ENCODE measurements around the gene ZNF816.
A peak's percentile ranks its signal among the peaks of the same experiment; 100 is the strongest.
"Not testable (repeated sequence)": the region's sequence is repeated elsewhere in the genome, so short reads cannot be mapped to it uniquely, and the experiment has no call there.

Gene ZNF816

DNA sequence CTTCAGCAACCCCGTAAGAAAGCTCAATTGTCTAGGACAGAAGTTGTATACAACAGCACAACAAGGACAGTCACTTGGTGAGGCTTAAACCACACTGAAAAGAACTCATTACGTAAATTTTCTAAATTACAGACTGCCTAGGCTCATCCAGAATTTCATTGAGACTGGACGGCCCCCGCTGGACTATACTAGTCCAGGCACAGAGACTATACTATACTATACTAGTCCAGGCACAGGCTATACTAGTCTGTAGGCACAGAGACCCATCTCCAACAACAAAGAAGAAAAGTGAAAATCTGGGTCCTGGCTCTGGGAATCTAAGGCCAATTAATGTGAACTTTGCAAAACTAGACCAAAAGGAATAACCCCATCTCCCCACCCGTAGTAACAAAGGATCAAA lies 700 bp downstream of the ZNF816 start:
- no peak for DNase-seq (ENCODE audit: extremely low read depth in 1 of 2, low read depth in 1 of 2)

DNA sequence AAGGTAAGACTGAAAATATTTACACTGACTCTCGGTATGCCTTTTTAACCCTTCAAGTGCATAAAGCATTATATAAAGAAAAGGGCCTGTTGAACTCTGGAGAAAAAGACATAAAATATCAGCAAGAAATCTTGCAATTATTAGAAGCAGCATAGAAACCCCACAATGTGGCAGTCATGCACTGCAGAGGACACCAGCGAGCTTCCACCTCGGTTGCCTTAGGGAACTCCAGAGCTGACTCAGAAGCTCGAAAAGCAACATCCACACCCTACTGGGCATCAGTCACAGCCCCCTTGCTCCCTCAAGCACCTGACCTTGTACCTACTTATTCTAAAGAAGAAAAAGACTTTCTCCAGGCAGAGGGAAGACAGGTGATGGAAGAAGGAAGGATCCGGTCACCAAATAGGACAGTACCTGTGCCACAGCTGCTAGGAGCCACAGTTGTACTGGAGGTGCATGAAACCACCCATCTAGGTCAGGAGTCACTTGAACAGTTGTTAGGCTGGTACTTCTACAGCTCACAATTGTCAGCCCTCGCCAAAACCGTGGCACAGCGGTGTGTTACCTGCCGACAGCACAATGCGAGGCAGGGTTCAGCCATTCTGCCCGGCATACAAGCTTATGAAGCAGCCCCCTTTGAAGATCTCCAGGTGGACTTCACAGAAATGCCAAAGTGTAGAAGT lies 2.9 kb downstream of the ZNF816 start:
- no peak for DNase-seq (ENCODE audit: extremely low read depth in 1 of 2, low read depth in 1 of 2)

DNA sequence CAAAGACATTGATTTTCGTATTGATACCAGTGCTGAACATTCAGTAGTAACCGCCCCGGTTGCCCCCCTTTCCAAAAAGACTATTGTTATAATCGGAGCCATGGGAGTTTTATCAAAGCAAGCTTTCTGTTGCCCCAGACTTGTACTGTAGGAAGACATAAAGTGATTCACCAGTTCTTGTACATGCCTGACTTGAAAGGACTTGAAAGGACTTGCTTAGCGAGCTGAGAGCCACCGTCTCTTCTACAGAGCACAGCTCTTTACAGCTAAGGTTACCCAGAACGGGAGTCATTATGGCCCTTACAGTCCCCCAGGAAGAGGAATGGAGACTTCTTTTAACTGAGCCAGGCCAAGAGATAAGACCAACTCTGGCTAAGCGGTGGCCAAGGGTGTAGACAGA lies 5.1 kb downstream of the ZNF816 start:
- DNase-seq (ENCODE audit: extremely low read depth in 1 of 2, low read depth in 1 of 2), result no peak

DNA sequence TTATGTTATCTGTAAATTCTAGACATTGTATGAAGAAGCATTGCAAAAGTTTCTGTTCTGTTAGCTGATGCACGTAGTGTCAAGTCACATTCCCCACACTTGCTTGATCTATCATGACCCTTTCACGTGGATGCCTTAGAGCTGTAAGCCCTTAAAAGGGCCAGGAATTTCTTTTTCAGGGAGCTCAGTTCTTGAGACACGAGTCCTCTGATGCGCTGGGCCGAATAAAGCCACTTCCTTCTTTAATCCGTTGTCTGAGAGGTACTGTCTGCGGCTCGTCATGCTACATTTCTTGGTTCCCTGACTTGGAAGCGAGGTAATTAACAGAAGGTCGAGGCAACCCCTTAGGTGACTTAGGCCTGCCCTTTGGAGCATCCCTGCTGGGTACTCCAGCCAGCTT lies 5.8 kb downstream of the ZNF816 start:
- no peak for DNase-seq (ENCODE audit: extremely low read depth in 1 of 2, low read depth in 1 of 2)

DNA sequence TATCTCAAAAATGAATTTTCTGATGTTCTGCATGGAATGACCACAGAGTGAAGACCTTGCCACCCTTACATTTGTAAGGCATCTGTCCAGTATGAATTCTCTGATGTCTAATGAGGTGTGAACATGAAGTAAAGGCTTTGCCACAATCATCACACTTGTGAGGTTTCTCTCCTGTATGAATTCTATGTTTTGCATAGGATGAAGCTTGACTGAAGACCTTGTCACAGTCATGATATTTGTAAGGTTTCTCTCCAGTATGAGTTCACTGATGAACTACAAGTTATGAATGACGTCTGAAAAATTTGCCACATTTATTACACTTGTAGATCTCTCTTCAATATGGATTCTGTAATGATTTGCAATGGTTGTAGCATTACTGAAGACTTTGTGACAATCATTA lies 13.3 kb downstream of the ZNF816 start:
- no peak for DNase-seq (ENCODE audit: extremely low read depth in 1 of 2, low read depth in 1 of 2)

- no peak for DNase-seq (ENCODE audit: extremely low read depth in 1 of 2, low read depth in 1 of 2)
Observed at GRCh38 chr19:52948025-52948770, 14.5 kb downstream of the ZNF816 start.

DNA sequence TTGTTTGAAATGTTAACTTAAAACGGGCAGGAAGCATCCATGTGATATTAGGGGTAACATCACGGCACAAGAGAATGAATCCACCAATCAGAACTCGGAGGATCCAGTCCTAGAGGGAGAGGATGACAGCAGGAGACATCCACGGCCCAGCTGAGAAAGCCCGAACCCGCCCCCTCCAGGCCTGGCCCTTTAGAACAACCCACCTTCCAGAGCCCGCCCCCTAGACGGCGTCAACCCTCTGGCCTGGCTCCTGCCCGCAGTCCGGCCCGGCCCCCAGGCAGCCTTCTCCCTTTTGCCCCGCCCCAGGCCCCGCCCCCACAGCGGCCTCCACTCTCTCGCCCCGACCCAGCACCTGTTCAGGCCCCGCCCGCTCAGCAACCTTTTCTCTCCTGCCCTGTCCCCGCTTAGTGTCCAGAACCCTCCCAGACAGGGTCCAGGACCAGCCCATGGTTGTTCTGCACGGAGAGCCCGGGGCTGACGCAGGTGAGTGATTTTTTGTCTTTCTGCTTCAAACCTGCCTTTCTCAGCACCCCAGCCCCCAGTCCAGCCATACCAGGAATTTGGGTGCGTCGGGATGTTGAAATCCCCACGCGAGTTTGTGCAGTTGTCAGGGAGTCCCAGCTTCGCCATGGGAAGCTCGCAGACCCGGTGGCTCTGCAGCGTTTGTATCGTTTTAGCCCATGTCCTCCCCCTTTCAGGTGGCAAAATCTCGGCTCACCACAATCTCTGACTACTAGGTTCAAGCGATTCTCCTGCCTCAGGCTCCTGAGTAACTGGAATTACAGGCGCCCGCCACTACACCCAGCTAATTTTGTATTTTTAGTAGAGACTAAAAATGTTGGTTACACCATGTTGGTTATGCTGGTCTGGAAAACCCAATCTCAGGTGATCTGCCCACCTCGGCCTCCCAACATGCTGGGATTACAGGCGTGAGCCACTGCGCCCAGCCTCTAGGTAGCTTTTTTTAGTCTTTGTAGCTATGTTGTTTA lies 16.1 kb downstream of the ZNF816 start:
- no peak for DNase-seq (ENCODE audit: extremely low read depth in 1 of 2, low read depth in 1 of 2)

- no peak for DNase-seq (ENCODE audit: extremely low read depth in 1 of 2, low read depth in 1 of 2)
Observed at GRCh38 chr19:52945652-52946321, 16.9 kb downstream of the ZNF816 start.

DNA sequence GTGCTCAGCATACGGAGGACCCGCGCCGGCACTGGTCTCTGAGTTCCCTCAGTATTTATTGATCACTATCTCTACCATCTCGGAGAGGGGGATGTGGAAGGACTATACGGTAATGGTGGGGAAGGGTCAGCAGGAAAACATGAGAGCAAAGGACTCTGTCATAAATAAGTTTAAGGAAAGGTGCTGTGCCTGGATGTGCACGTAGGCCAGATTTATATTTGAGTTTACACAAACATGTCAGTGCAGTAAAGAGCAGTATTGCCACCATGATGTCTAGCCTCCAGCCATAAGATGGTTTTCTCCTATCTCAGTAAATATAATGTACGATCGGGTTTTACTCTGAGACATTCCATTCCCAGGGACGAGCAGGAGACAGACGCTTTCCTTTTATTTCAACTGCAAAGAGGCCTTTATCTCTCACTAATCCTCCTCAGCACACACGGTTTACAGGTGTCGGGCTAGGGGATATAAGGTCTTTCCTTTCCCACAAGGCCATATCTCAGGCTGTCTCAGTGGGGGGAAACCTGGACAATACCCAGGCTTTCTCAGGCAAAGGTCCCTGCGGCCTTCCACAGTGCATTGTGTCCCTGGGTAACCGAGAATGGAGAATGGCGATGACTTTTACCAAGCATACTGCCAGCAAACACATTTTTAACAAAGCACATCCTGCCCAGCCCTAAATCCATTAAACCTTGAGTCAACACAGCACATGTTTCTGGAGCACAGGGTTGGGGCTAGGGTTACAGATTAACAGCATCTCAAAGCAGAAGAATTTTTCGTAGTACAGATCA lies 17.8 kb downstream of the ZNF816 start:
- DNase-seq (ENCODE audit: extremely low read depth in 1 of 2, low read depth in 1 of 2), result not testable (repeated sequence)

- DNase-seq (ENCODE audit: extremely low read depth in 1 of 2, low read depth in 1 of 2), result no peak
Observed at GRCh38 chr19:52943884-52944643, 18.6 kb downstream of the ZNF816 start.

DNA sequence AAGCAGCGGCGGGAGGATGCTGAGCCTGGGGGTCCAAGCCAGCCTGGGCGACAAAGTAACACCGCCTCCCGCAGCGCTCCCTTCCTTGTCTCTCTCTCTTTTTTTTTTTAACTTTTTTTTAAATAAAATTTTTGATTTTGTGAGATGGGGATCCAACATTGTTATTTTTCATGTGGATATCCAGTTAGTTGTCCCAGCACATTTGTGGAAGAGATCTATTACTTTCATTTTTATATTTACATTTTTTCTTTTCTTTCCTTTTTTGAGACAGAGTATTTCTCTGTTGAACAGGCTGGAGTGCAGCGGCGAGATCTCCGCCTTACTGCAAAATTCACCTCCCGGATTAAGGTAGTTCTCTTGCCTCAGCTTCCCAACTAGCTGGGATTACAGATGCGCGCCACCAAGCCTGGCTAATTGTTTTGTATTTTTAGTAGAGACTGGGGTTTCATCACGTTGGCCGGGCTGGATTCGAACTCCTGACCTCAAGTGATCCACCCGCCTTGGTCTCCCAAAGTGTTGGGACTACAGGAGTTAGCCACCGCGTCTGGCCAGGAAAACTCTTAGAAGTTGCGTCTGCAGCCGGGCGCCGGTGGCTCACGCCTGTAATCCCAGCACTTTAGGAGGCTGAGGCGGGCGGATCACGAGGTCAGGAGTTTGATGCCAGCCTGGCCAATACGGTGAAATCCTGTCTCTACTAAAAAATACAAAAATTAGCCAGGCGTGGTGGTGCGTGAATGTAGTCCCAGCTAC lies 19.4 kb downstream of the ZNF816 start:
- DNase-seq (ENCODE audit: extremely low read depth in 1 of 2, low read depth in 1 of 2), result no peak

DNA sequence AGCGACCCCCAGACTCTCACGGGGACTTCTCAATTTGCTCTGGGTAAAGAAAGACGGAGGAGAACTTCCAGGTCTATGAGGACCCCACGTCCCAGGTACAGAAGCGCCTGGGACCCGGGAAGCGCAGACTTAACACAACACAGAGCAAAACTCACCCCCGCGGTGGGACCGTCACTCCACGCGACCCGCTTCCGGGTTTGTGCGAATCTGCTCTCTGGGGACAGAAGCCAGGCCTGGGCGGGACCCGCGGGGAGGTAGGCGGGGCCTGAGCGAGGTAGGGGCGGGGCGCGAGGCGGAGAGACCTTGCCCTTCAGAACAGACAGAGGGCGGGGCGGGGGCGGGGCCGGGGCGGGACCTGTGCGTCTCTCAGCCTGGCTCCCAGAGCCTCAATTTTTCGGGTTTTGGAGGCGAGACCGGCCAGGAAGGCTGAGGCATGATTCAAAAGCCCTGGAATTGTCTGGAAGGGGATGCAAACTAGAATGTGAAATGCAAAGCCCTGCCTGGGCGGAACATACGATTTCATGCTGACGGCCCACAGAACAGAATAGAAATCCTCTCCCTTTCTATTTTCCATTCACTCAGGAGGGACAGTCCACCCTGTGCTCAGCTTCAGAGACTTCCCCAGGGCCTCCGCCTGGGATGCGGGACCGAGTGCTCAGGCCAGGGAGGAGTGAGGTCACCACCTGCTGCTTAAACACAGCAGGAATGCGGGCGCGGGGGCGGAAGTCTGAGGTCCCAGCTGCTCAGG lies 20.1 kb downstream of the ZNF816 start:
- DNase-seq (ENCODE audit: extremely low read depth in 1 of 2, low read depth in 1 of 2), result peak; percentile 79 to 88

DNA sequence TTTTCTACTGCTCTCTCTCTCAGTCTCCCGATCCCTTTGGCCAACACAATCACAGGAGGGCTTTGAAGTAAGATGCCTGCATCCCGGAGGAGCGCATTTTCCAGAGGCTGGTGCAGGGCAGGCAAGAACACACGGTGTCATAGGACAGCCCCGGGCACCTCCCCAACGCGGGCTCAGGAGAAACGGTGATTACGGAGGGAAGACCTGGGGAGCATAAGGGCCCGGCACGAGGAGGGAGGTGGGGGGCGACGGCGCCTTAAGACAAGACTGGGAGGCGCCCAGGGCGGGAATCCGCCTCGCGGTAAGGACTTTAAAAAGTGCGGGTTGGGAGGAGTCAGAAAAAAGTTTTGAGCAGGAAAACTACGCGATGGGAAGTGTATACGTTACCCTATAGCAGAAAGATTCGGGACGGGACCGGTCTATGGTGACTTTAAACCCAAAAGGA lies 20.7 kb downstream of the ZNF816 start:
- DNase-seq (ENCODE audit: extremely low read depth in 1 of 2, low read depth in 1 of 2), result no peak

GRCh38 chr19:52941523-52941922 lies 21.2 kb downstream of the ZNF816 start:
- not testable (repeated sequence) for DNase-seq (ENCODE audit: extremely low read depth in 1 of 2, low read depth in 1 of 2)

DNA sequence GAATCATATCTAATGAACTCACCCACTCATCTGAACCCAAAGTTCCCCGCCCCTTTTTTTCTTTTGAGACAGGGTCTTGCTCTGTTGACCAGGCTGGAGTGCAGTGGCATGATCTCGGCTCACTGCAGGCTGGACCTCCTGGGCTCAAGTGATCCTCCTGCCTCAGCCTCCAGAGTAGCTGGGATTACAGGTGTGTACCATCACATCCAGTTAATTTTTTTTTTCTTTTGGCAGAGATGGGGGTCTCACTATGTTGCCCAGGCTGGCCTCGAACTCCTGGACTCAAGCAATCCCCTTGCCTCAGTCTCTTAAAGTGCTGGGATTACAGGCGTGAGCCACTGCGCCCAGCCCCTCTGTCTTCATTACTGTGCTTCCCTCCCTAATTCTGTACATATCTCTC lies 21.8 kb downstream of the ZNF816 start:
- not testable (repeated sequence) for DNase-seq (ENCODE audit: extremely low read depth in 1 of 2, low read depth in 1 of 2)

GRCh38 chr19:52938761-52939160 lies 23.9 kb downstream of the ZNF816 start:
- DNase-seq (ENCODE audit: extremely low read depth in 1 of 2, low read depth in 1 of 2), result no peak

DNA sequence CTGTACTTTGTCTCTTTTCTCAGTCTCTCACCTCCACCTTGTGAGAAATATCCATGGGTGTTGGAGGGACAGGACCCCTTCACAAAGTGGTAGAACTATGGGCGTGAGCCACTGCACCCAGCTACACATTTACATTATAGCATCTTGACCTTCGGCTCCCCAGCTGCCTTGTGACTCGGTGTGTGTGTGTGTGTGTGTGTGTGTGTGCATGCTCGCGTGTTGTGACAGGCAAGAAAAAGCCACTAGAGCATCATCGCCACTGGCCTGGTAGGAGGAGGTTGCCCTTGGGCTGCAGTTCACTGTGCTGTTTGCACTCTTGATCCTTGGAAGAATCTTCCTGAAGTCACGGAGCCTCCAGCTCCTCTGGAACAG lies 25.7 kb downstream of the ZNF816 start:
- DNase-seq (ENCODE audit: extremely low read depth in 1 of 2, low read depth in 1 of 2), result no peak

Measured in stimulated activated CD8-positive, alpha-beta memory T cell treated with anti-CD3 and anti-CD28 coated beads, Interleukin-7, amount 100 ng/mL, for 48 hours (primary cell).